ENCODE measurements around the gene WFIKKN2. TPM values are rescaled to one million over a fixed set of nuclear protein-coding genes. Genes with fewer than 3 reads are reported as not detected.
"Not testable (repeated sequence)": the region's sequence is repeated elsewhere in the genome, so short reads cannot be mapped to it uniquely, and the experiment has no call there.

WFIKKN2 gene
- total and polyA plus RNA-seq, 5 donors from 2014 or later = not detected

GRCh38 chr17:50868140-50868438 lies 32.7 kb downstream of the WFIKKN2 start:
- DNase-seq (no peak), ATAC-seq (ENCODE audit: low read depth in 2 of 2) (no peak)
- Histone ChIP-seq H3K27ac (ENCODE audit: insufficient read depth, low read length, poor library complexity, severe bottlenecking) (peak overlapping the region; percentile 98), H3K4me3 (ENCODE audit: low read depth, low read length) (peak overlapping the region; percentile 80), H3K27me3 (ENCODE audit: control insufficient read depth, insufficient read depth, low read length) (no peaks in the 10 kb centered on the region), H3K9me3 (ENCODE audit: control insufficient read depth in 2 of 2, low read length in 2 of 2) (no peaks in the 10 kb centered on the region), H3K4me1 (ENCODE audit: control insufficient read depth, insufficient read depth, low read length, poor library complexity, severe bottlenecking) (peaks cover 71% of the 10 kb centered on the region), H3K36me3 (ENCODE audit: control insufficient read depth, insufficient read depth, low read length) (peaks cover 6% of the 10 kb centered on the region)
- peaks cover 11% of the 10 kb centered on the region for H3K36me3 Mint-ChIP-seq
- H3K27me3 Mint-ChIP-seq = no peaks in the 10 kb centered on the region
- peaks cover 0 to 3% (median 0%) of the 10 kb centered on the region in 7 donors for H3K9me3 Mint-ChIP-seq
- peaks cover 43 to 65% (median 46%) of the 10 kb centered on the region in 4 donors for H3K4me1 Mint-ChIP-seq
- peak overlapping the region; percentile 97 to 100 (median 99) for H3K27ac Mint-ChIP-seq
- H3K4me3 Mint-ChIP-seq = peak overlapping the region; percentile 93 to 96 (median 94)

- Histone ChIP-seq H3K9me3 (ENCODE audit: control insufficient read depth in 2 of 2, low read length in 2 of 2) (no peaks in the 10 kb centered on the region), H3K4me3 (ENCODE audit: low read depth, low read length) (peak overlapping the region; percentile 80), H3K36me3 (ENCODE audit: control insufficient read depth, insufficient read depth, low read length) (peaks cover 1% of the 10 kb centered on the region), H3K4me1 (ENCODE audit: control insufficient read depth, insufficient read depth, low read length, poor library complexity, severe bottlenecking) (peaks cover 69% of the 10 kb centered on the region), H3K27ac (ENCODE audit: insufficient read depth, low read length, poor library complexity, severe bottlenecking) (peak overlapping the region; percentile 98), H3K27me3 (ENCODE audit: control insufficient read depth, insufficient read depth, low read length) (no peaks in the 10 kb centered on the region)
- Mint-ChIP-seq H3K36me3 (peaks cover 6% of the 10 kb centered on the region), H3K4me1 (peaks cover 43 to 65% (median 46%) of the 10 kb centered on the region in 4 donors), H3K9me3 (peaks cover 0 to 3% (median 0%) of the 10 kb centered on the region in 7 donors), H3K4me3 (peak overlapping the region; percentile 93 to 96 (median 94)), H3K27me3 (no peaks in the 10 kb centered on the region), H3K27ac (peak overlapping the region in 1 of 3 donors; percentile 97)
- ATAC-seq (ENCODE audit: low read depth in 2 of 2) (no peak), DNase-seq (no peak)
Observed at GRCh38 chr17:50868602-50869001, 33.2 kb downstream of the WFIKKN2 start.

DNA sequence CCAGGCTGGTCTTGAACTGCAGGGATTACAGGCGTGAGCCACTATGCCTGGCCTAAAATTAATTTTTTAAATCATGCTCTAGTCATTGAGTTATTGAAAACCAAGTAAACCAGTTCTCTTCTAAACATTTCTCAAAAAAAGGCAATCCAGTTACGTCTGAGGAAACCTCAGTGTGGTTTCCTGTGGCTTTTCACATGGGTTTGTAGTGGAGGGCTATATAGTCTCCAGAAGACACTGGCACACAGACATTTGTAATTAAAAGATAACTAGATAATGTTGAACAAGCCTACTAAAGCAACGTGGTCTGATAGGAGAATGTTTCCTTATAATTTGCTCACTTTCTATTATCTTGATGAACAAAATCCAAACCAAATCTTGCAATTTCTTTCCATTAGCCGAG lies 36.0 kb downstream of the WFIKKN2 start:
- Mint-ChIP-seq H3K36me3 (no peaks in the 10 kb centered on the region), H3K4me3 (peak overlapping the region; percentile 71 to 84 (median 82)), H3K27me3 (no peaks in the 10 kb centered on the region), H3K4me1 (peaks cover 29 to 56% (median 45%) of the 10 kb centered on the region in 4 donors), H3K9me3 (no peaks in the 10 kb centered on the region), H3K27ac (peak overlapping the region; percentile 56 to 89 (median 86))
- Histone ChIP-seq H3K4me3 (ENCODE audit: low read depth, low read length) (peak overlapping the region; percentile 64), H3K27ac (ENCODE audit: insufficient read depth, low read length, poor library complexity, severe bottlenecking) (peak overlapping the region; percentile 63), H3K36me3 (ENCODE audit: control insufficient read depth, insufficient read depth, low read length) (no peaks in the 10 kb centered on the region), H3K4me1 (ENCODE audit: control insufficient read depth, insufficient read depth, low read length, poor library complexity, severe bottlenecking) (peaks cover 57% of the 10 kb centered on the region), H3K9me3 (ENCODE audit: control insufficient read depth in 2 of 2, low read length in 2 of 2) (no peaks in the 10 kb centered on the region), H3K27me3 (ENCODE audit: control insufficient read depth, insufficient read depth, low read length) (no peaks in the 10 kb centered on the region)
- ATAC-seq (ENCODE audit: low read depth in 2 of 2) = peak; percentile 27 to 38
- DNase-seq = peak; percentile 41 to 83 (median 82)

DNA sequence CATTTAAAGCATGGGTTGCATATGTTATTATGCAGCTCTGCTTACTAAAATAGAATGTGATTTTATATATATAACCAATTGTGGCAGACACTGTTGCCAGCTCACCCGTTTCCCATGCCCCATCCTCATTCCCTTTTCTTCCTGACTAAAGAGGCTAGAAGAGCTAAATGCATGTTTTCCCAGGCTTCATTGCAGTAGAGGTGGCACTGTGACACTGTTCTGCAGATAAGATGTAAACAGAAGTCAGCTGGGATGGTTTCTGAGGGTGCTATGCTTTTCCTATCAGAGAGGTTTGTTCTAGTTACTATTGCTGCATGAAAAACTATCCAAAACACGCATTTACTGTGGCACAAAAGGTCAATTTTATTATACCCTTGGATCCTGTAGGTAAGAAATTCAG lies 36.5 kb downstream of the WFIKKN2 start:
- DNase-seq (no peak), ATAC-seq (ENCODE audit: low read depth in 2 of 2) (no peak)
- H3K27me3 ChIP-seq (ENCODE audit: control insufficient read depth, insufficient read depth, low read length) = no peaks in the 10 kb centered on the region
- H3K27ac ChIP-seq (ENCODE audit: insufficient read depth, low read length, poor library complexity, severe bottlenecking) = peak overlapping the region; percentile 63
- peak overlapping the region; percentile 64 for H3K4me3 ChIP-seq (ENCODE audit: low read depth, low read length)
- Mint-ChIP-seq H3K4me1 (peaks cover 29 to 56% (median 45%) of the 10 kb centered on the region in 4 donors), H3K9me3 (no peaks in the 10 kb centered on the region), H3K4me3 (peak overlapping the region; percentile 71 to 84 (median 82)), H3K36me3 (no peaks in the 10 kb centered on the region), H3K27me3 (no peaks in the 10 kb centered on the region), H3K27ac (peak overlapping the region; percentile 56 to 89 (median 86))
- no peaks in the 10 kb centered on the region for H3K36me3 ChIP-seq (ENCODE audit: control insufficient read depth, insufficient read depth, low read length)
- peaks cover 51% of the 10 kb centered on the region for H3K4me1 ChIP-seq (ENCODE audit: control insufficient read depth, insufficient read depth, low read length, poor library complexity, severe bottlenecking)
- no peaks in the 10 kb centered on the region for H3K9me3 ChIP-seq (ENCODE audit: control insufficient read depth in 2 of 2, low read length in 2 of 2)

GRCh38 chr17:50872710-50873424 lies 37.5 kb downstream of the WFIKKN2 start:
- H3K4me1 Mint-ChIP-seq = peaks cover 24 to 49% (median 39%) of the 10 kb centered on the region in 4 donors
- peak overlapping the region; percentile 20 to 33 (median 20) for H3K27ac Mint-ChIP-seq

DNA sequence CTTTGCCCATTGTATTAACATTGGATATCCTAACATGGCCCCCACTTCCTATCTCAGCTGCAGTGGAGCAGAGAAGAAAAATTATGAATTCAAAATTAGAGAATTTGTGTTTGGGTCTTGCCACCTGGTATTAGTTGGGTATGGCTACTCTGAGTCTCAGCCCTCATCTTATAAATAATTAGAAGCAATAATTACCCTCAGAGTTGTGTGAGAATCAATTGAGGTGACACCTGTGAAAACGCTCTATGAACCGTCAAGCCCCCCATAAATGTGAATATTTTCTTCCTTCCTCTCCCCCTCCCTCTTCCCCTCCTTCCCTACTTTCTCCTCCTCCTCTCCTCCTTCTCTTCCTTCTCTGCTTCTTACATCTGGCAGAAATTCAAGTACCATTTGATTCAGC lies 39.7 kb downstream of the WFIKKN2 start:
- Mint-ChIP-seq H3K36me3 (no peaks in the 10 kb centered on the region), H3K27ac (no peak overlapping the region)

More at GRCh38 chr17:50872710-50873424, 37.5 kb downstream of the WFIKKN2 start:
- no peaks in the 10 kb centered on the region for H3K36me3 Mint-ChIP-seq
- DNase-seq (peak in 2 of 3 donors; percentile 11 to 65), ATAC-seq (ENCODE audit: low read depth in 2 of 2) (peak in 1 of 2 donors; percentile 36)
- peaks cover 42% of the 10 kb centered on the region for H3K4me1 ChIP-seq (ENCODE audit: control insufficient read depth, insufficient read depth, low read length, poor library complexity, severe bottlenecking)
- no peaks in the 10 kb centered on the region for H3K36me3 ChIP-seq (ENCODE audit: control insufficient read depth, insufficient read depth, low read length)
- no peaks in the 10 kb centered on the region for H3K9me3 Mint-ChIP-seq
- no peaks in the 10 kb centered on the region for H3K27me3 ChIP-seq (ENCODE audit: control insufficient read depth, insufficient read depth, low read length)
- no peaks in the 10 kb centered on the region for H3K9me3 ChIP-seq (ENCODE audit: control insufficient read depth in 2 of 2, low read length in 2 of 2)
- H3K27ac ChIP-seq (ENCODE audit: insufficient read depth, low read length, poor library complexity, severe bottlenecking) = no peak overlapping the region
- no peaks in the 10 kb centered on the region for H3K27me3 Mint-ChIP-seq
- peak overlapping the region in 1 of 4 donors; percentile 56 for H3K4me3 Mint-ChIP-seq
- peak overlapping the region; percentile 15 for H3K4me3 ChIP-seq (ENCODE audit: low read depth, low read length)

GRCh38 chr17:50877042-50877441 lies 41.7 kb downstream of the WFIKKN2 start:
- H3K4me1 Mint-ChIP-seq = peaks cover 13 to 29% (median 22%) of the 10 kb centered on the region in 4 donors
- H3K27me3 Mint-ChIP-seq; H3K27ac ChIP-seq (ENCODE audit: insufficient read depth, low read length, poor library complexity, severe bottlenecking); H3K4me3 ChIP-seq (ENCODE audit: low read depth, low read length); H3K36me3 Mint-ChIP-seq; DNase-seq; H3K9me3 Mint-ChIP-seq; H3K27me3 ChIP-seq (ENCODE audit: control insufficient read depth, insufficient read depth, low read length); H3K27ac Mint-ChIP-seq; H3K36me3 ChIP-seq (ENCODE audit: control insufficient read depth, insufficient read depth, low read length); H3K9me3 ChIP-seq (ENCODE audit: control insufficient read depth in 2 of 2, low read length in 2 of 2); ATAC-seq (ENCODE audit: low read depth in 2 of 2); H3K4me3 Mint-ChIP-seq: not testable (repeated sequence)
- H3K4me1 ChIP-seq (ENCODE audit: control insufficient read depth, insufficient read depth, low read length, poor library complexity, severe bottlenecking) = peaks cover 13% of the 10 kb centered on the region

More for the DNA sequence above, 39.7 kb downstream of the WFIKKN2 start:
- Mint-ChIP-seq H3K9me3 (no peaks in the 10 kb centered on the region), H3K27me3 (no peaks in the 10 kb centered on the region), H3K4me3 (peak overlapping the region in 1 of 4 donors; percentile 6), H3K4me1 (peaks cover 19 to 33% (median 24%) of the 10 kb centered on the region in 4 donors)
- H3K9me3 ChIP-seq (ENCODE audit: control insufficient read depth in 2 of 2, low read length in 2 of 2) = no peaks in the 10 kb centered on the region
- peaks cover 32% of the 10 kb centered on the region for H3K4me1 ChIP-seq (ENCODE audit: control insufficient read depth, insufficient read depth, low read length, poor library complexity, severe bottlenecking)
- no peaks in the 10 kb centered on the region for H3K27me3 ChIP-seq (ENCODE audit: control insufficient read depth, insufficient read depth, low read length)
- H3K4me3 ChIP-seq (ENCODE audit: low read depth, low read length) = no peak overlapping the region
- H3K36me3 ChIP-seq (ENCODE audit: control insufficient read depth, insufficient read depth, low read length) = no peaks in the 10 kb centered on the region
- no peak overlapping the region for H3K27ac ChIP-seq (ENCODE audit: insufficient read depth, low read length, poor library complexity, severe bottlenecking)
- ATAC-seq (ENCODE audit: low read depth in 2 of 2) = no peak
- DNase-seq = no peak

GRCh38 chr17:50877838-50878237 lies 42.5 kb downstream of the WFIKKN2 start:
- Mint-ChIP-seq H3K27ac (no peak overlapping the region), H3K27me3 (no peaks in the 10 kb centered on the region), H3K4me3 (no peak overlapping the region), H3K9me3 (no peaks in the 10 kb centered on the region), H3K4me1 (peaks cover 11 to 29% (median 19%) of the 10 kb centered on the region in 4 donors), H3K36me3 (no peaks in the 10 kb centered on the region)
- H3K36me3 ChIP-seq (ENCODE audit: control insufficient read depth, insufficient read depth, low read length) = no peaks in the 10 kb centered on the region
- H3K4me3 ChIP-seq (ENCODE audit: low read depth, low read length) = no peak overlapping the region
- no peak overlapping the region for H3K27ac ChIP-seq (ENCODE audit: insufficient read depth, low read length, poor library complexity, severe bottlenecking)
- no peaks in the 10 kb centered on the region for H3K27me3 ChIP-seq (ENCODE audit: control insufficient read depth, insufficient read depth, low read length)
- ATAC-seq (ENCODE audit: low read depth in 2 of 2) (no peak), DNase-seq (no peak)
- no peaks in the 10 kb centered on the region for H3K9me3 ChIP-seq (ENCODE audit: control insufficient read depth in 2 of 2, low read length in 2 of 2)
- H3K4me1 ChIP-seq (ENCODE audit: control insufficient read depth, insufficient read depth, low read length, poor library complexity, severe bottlenecking) = peaks cover 6% of the 10 kb centered on the region

All from CD4-positive, CD25-positive, alpha-beta regulatory T cell (primary cell).